ENCODE measurements around the gene LRRC8A.
A peak's percentile ranks its signal among the peaks of the same experiment; 100 is the strongest.
"Not testable (repeated sequence)": the region's sequence is repeated elsewhere in the genome, so short reads cannot be mapped to it uniquely, and the experiment has no call there.

The LRRC8A gene

DNA sequence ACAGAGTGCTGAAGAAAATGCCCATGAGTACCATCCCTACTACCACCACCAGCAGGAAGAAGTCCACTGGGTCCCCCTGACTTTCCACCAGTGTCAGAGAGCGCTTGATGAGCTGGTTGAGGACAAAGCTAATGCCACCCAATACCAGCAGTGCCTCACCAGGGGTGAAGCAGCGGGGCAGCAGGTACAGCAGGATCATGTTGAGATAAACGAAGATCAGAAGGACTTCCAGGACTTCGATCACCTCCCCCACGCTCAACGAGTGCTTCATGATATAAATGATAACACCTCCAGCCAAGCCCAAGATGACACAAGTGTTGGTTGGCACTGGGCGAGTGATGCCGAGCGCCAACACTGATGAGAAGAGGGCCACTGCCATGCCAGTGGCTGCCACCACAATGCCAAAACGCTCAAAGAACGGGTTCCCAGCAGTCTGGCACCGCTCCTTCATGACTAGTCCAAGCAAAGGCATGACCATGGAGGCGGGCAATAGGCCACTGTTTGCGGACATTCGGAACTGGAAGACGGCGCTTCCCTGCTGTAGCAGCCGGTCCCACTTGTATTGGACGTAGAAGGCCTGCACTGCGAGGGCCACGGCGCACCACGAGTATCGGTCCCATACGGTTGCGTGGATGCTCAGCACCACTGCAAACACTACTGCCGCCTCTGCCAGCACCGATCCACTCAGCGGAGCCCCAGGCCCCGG, 64.8 kb downstream of the LRRC8A start:
- Histone ChIP-seq H3K4me1 (ENCODE audit: low read length) (peaks cover 5% of the 10 kb centered on the region), H2AFZ (ENCODE audit: low read depth, low read length) (no peak overlapping the region), H3K36me3 (replicated peaks; ENCODE audit: low read depth, low read length) (peaks cover 4% of the 10 kb centered on the region), H3K4me2 (ENCODE audit: low read length) (peak overlapping the region; percentile 65), H3K4me3 (ENCODE audit: low read length) (peak overlapping the region; percentile 92), H3K9me3 (ENCODE audit: insufficient read depth, low read length) (no peaks in the 10 kb centered on the region), H3K27ac (ENCODE audit: low read length) (no peak overlapping the region), H3K27me3 (ENCODE audit: low read depth, low read length) (no peaks in the 10 kb centered on the region), H3K79me2 (ENCODE audit: low read length) (peaks cover 14% of the 10 kb centered on the region), H4K20me1 (ENCODE audit: insufficient read depth, low read length) (no peaks in the 10 kb centered on the region), H3K9ac (ENCODE audit: low read length) (peak overlapping the region; percentile 87)
- TF ChIP-seq EZH2phosphoT487 (IDR thresholded peaks at IDR 0.05; ENCODE audit: low read depth) = no peak
- TF ChIP-seq, protein P1, sequence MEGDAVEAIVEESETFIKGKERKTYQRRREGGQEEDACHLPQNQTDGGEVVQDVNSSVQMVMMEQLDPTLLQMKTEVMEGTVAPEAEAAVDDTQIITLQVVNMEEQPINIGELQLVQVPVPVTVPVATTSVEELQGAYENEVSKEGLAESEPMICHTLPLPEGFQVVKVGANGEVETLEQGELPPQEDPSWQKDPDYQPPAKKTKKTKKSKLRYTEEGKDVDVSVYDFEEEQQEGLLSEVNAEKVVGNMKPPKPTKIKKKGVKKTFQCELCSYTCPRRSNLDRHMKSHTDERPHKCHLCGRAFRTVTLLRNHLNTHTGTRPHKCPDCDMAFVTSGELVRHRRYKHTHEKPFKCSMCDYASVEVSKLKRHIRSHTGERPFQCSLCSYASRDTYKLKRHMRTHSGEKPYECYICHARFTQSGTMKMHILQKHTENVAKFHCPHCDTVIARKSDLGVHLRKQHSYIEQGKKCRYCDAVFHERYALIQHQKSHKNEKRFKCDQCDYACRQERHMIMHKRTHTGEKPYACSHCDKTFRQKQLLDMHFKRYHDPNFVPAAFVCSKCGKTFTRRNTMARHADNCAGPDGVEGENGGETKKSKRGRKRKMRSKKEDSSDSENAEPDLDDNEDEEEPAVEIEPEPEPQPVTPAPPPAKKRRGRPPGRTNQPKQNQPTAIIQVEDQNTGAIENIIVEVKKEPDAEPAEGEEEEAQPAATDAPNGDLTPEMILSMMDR (IDR thresholded peaks at IDR 0.05; ENCODE audit: low read depth, low read length) = no peak

DNA sequence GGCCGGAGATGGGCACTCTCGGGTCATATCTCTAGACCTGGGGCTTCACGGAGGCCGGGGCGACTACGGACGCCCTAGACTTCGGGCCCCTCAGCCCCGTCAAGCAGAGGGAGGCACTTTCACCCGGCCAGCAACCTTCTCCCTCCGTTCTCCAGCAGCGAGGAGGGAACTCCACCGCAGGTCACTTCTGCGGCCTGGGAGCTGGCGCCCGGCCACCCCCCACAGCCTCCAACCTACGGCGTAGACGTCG, 65.3 kb downstream of the LRRC8A start:
- Histone ChIP-seq H3K4me1 (ENCODE audit: low read length) (peaks cover 5% of the 10 kb centered on the region), H4K20me1 (ENCODE audit: insufficient read depth, low read length) (no peaks in the 10 kb centered on the region), H3K4me3 (ENCODE audit: low read length) (peak overlapping the region; percentile 92), H3K27ac (ENCODE audit: low read length) (no peak overlapping the region), H3K4me2 (ENCODE audit: low read length) (peak overlapping the region; percentile 65), H2AFZ (ENCODE audit: low read depth, low read length) (no peak overlapping the region), H3K79me2 (ENCODE audit: low read length) (peaks cover 14% of the 10 kb centered on the region), H3K27me3 (ENCODE audit: low read depth, low read length) (no peaks in the 10 kb centered on the region), H3K36me3 (replicated peaks; ENCODE audit: low read depth, low read length) (peaks cover 4% of the 10 kb centered on the region), H3K9me3 (ENCODE audit: insufficient read depth, low read length) (no peaks in the 10 kb centered on the region), H3K9ac (ENCODE audit: low read length) (peak overlapping the region; percentile 87)
- TF ChIP-seq, protein P1 (IDR thresholded peaks at IDR 0.05; ENCODE audit: low read depth, low read length) = no peak
- no peak for TF ChIP-seq EZH2phosphoT487 (IDR thresholded peaks at IDR 0.05; ENCODE audit: low read depth)

DNA sequence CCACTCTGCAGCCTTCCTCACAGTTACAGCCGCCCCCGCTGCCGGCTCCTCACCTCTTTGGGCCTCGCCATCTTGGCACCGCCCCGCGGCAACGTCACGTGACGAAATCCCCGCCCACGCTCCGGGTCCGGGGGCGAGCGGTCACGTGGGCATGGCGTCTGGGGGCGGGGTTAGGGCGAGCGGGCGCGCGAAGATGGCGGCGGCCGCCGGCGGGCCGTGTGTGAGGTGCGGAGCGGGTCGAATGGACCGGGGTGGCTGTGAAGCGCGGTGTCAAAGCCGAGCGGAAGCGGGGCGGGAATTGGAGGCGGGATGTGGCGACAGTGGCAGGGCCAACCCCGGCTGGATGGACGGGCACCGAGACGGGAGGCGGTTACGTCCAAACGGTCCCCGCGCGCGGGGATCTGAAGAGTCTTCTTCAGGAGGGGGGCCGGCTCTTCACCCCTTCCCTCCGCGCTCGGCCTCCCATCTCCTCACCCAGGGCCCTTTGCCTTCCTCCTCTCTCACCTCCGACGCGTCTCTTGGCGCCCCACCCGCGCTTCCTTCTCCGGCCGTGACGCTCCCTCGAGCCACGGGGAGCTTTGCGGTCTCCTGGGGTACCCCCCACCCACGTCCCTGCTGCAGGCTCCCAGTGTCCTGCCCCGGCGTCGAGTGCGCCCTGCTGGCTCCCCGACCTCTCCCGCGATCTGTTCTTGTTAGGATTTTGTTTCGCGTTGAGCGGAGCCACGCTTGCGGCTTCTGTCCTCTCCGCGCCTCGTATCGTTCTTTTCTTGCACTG, 65.8 kb downstream of the LRRC8A start, which contains the start of the genes DOLK and NUP188:
Gene DOLK (minus strand): TSS at position 77 of the 775 bp plus-strand sequence. CDS start 300 bp downstream, outside the sequence.
Gene NUP188 (plus strand): TSS at position 173 of the 775 bp plus-strand sequence. CDS start 21 bp downstream, at position 194.
- no peaks in the 10 kb centered on the region for H3K27me3 ChIP-seq (ENCODE audit: low read depth, low read length)
- H3K4me3 ChIP-seq (ENCODE audit: low read length) = peak within 1 kb of the TSS; percentile 92
- H4K20me1 ChIP-seq (ENCODE audit: insufficient read depth, low read length) = no peaks in the 10 kb centered on the region
- TF ChIP-seq, protein P1 (IDR thresholded peaks at IDR 0.05; ENCODE audit: low read depth, low read length) = no peak
- no peak for TF ChIP-seq EZH2phosphoT487 (IDR thresholded peaks at IDR 0.05; ENCODE audit: low read depth)
- H3K27ac ChIP-seq (ENCODE audit: low read length) = peak within 1 kb of the TSS; percentile 38
- peaks cover 14% of the 10 kb centered on the region for H3K79me2 ChIP-seq (ENCODE audit: low read length)
- H3K4me2 ChIP-seq (ENCODE audit: low read length) = peak within 1 kb of the TSS; percentile 85
- peak within 1 kb of the TSS; percentile 16; the same call in 1 of the 2 replicates for H2AFZ ChIP-seq (ENCODE audit: low read depth, low read length)
- H3K9ac ChIP-seq (ENCODE audit: low read length) = peak within 1 kb of the TSS; percentile 87
- peaks cover 5% of the 10 kb centered on the region for H3K4me1 ChIP-seq (ENCODE audit: low read length)
- H3K36me3 ChIP-seq (replicated peaks; ENCODE audit: low read depth, low read length) = peaks cover 6% of the 10 kb centered on the region
- H3K9me3 ChIP-seq (ENCODE audit: insufficient read depth, low read length) = no peaks in the 10 kb centered on the region

DNA sequence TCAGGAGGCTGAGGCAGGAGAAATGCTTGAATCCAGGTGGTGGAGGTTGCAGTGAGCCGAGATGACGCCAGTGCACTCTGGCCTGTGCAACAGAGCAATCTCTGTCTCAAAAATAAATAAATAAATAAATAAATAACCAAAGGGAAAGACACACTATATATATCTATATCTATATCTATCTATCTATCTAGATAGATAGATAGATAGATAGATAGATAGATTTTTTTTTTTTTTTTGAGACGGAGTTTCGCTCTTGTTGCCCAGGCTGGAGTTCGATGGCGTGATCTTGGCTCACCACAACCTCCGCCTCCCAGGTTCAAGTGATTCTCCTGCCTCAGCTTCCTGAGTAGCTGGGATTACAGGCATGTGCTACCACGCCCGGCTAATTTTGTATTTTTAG, 79.5 kb downstream of the LRRC8A start:
- not testable (repeated sequence) for H3K27ac ChIP-seq (ENCODE audit: low read length); H3K9me3 ChIP-seq (ENCODE audit: insufficient read depth, low read length); H4K20me1 ChIP-seq (ENCODE audit: insufficient read depth, low read length); H3K4me3 ChIP-seq (ENCODE audit: low read length); H2AFZ ChIP-seq (ENCODE audit: low read depth, low read length); H3K27me3 ChIP-seq (ENCODE audit: low read depth, low read length); H3K4me1 ChIP-seq (ENCODE audit: low read length); H3K4me2 ChIP-seq (ENCODE audit: low read length); H3K9ac ChIP-seq (ENCODE audit: low read length); H3K79me2 ChIP-seq (ENCODE audit: low read length)
- peaks cover 21% of the 10 kb centered on the region for H3K36me3 ChIP-seq (replicated peaks; ENCODE audit: low read depth, low read length)

All from OCI-LY3 (cell line).